ENCODE data around the gene HIPK4.

HIPK4 gene

DNA sequence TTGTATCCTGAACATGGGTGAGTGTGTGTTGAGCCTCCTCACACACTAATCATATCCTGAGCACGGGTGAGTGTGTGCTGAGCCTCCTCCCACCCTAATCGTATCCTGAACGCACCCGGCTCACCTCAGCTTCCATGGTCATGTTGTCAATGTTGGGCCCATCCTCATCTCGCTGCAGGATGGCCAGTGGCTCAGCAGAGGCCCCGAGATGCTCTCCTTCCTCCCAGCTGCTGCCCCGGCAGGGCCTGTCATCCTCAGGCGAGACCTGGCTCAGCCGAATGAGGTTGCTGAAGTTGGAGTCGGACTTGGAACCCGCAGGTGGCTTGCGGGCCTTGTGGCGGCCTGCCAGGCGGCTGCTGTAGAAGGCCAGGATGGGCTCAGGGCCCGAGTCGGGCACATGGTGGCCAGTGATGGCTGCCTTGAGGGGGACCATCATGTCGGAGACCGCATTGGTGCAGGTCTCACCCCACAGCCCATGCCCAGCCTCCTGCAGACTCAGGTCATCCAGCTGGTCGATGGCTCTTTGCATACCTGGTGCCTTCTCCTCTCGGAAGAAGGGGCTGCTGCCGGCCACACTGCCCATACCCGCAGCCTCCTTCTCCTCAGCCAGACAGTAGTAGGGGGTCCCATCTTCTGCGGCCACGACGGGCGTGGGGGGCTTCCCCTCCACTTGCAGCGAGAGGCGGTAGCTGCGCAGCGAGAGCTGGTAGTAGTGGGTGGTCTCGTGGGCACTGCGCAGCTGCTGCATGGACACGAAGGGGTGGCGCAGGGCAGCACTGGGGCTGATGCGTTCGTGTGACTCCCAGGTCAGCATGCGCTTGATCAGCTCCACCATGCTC lies 9.6 kb downstream of the HIPK4 start:
- DNase-seq (ENCODE audit: low spot score) (no peak), ATAC-seq (ENCODE audit: low read depth) (no peak)
- Histone ChIP-seq H3K4me1 (ENCODE audit: insufficient read depth, poor library complexity, severe bottlenecking) (no peaks in the 10 kb centered on the region), H3K36me3 (ENCODE audit: low read depth) (no peaks in the 10 kb centered on the region), H3K9me3 (ENCODE audit: severe bottlenecking) (no peaks in the 10 kb centered on the region), H3K27ac (ENCODE audit: poor library complexity, severe bottlenecking) (no peak overlapping the region), H3K27me3 (ENCODE audit: insufficient read depth, poor library complexity, severe bottlenecking) (no peaks in the 10 kb centered on the region), H3K4me3 (ENCODE audit: severe bottlenecking) (no peak overlapping the region)
- TF ChIP-seq CTCF (IDR thresholded peaks at IDR 0.05; ENCODE audit: poor library complexity, severe bottlenecking): no peak

DNA sequence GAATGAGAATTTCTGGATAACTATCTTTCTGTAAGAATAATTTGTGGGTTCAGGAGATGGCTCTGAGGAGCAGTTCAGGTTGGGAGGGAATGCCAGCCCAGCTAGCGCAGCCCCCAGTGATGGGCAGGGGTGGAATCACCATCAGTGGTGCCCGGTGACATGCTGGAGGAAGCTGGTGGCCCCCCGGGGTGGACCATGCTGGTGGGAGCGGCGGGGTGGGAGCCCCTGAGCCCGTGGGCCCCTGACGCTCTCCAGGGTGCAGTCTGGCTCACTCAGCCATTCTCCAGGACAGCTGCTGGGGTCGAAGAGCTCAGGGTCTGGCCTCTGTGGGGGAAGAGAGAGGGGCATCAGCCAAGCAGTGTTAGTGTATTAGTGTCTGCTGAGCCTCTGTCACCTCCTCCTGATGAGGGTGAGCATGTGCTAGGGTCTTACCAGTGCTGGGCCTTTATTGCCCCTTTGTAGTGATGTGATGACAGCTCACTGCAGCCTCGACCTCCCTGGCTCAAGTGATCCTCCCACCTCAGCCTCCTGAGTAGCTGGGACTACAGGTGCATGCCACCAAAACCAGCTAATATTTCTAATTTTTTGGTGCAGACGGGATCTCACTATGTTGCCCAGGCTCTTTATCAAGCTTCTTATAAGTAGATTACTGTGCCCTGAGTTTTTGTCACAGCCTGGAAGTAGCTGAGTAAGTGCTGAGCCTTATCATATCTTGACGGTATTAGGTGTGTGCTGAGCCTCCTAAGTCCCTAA lies 10.4 kb downstream of the HIPK4 start:
- no peak overlapping the region for H3K27ac ChIP-seq (ENCODE audit: poor library complexity, severe bottlenecking)
- H3K4me3 ChIP-seq (ENCODE audit: severe bottlenecking): no peak overlapping the region
- no peaks in the 10 kb centered on the region; the same call in 1 of the 2 replicates for H3K36me3 ChIP-seq (ENCODE audit: low read depth)
- no peaks in the 10 kb centered on the region for H3K27me3 ChIP-seq (ENCODE audit: insufficient read depth, poor library complexity, severe bottlenecking)
- no peak for ATAC-seq (ENCODE audit: low read depth)
- no peaks in the 10 kb centered on the region for H3K9me3 ChIP-seq (ENCODE audit: severe bottlenecking)
- no peak for DNase-seq (ENCODE audit: low spot score)
- no peaks in the 10 kb centered on the region for H3K4me1 ChIP-seq (ENCODE audit: insufficient read depth, poor library complexity, severe bottlenecking)
- no peak for TF ChIP-seq CTCF (IDR thresholded peaks at IDR 0.05; ENCODE audit: poor library complexity, severe bottlenecking)

GRCh38 chr19:40378509-40378908 lies 11.5 kb downstream of the HIPK4 start:
- Histone ChIP-seq H3K4me3 (ENCODE audit: severe bottlenecking) (no peak overlapping the region), H3K4me1 (ENCODE audit: insufficient read depth, poor library complexity, severe bottlenecking) (no peaks in the 10 kb centered on the region), H3K36me3 (ENCODE audit: low read depth) (no peaks in the 10 kb centered on the region; the same call in 1 of the 2 replicates), H3K27ac (ENCODE audit: poor library complexity, severe bottlenecking) (no peak overlapping the region), H3K9me3 (ENCODE audit: severe bottlenecking) (no peaks in the 10 kb centered on the region), H3K27me3 (ENCODE audit: insufficient read depth, poor library complexity, severe bottlenecking) (no peaks in the 10 kb centered on the region)
- DNase-seq (ENCODE audit: low spot score) (no peak), ATAC-seq (ENCODE audit: low read depth) (no peak)
- no peak for TF ChIP-seq CTCF (IDR thresholded peaks at IDR 0.05; ENCODE audit: poor library complexity, severe bottlenecking)

GRCh38 chr19:40377876-40378385 lies 12.1 kb downstream of the HIPK4 start:
- no peak for TF ChIP-seq CTCF (IDR thresholded peaks at IDR 0.05; ENCODE audit: poor library complexity, severe bottlenecking)
- H3K27me3 ChIP-seq (ENCODE audit: insufficient read depth, poor library complexity, severe bottlenecking): no peaks in the 10 kb centered on the region
- no peak overlapping the region for H3K27ac ChIP-seq (ENCODE audit: poor library complexity, severe bottlenecking)
- DNase-seq (ENCODE audit: low spot score) (no peak), ATAC-seq (ENCODE audit: low read depth) (no peak)
- peaks cover 2% of the 10 kb centered on the region; the same call in 1 of the 2 replicates for H3K36me3 ChIP-seq (ENCODE audit: low read depth)
- H3K4me1 ChIP-seq (ENCODE audit: insufficient read depth, poor library complexity, severe bottlenecking): no peaks in the 10 kb centered on the region
- no peaks in the 10 kb centered on the region for H3K9me3 ChIP-seq (ENCODE audit: severe bottlenecking)
- H3K4me3 ChIP-seq (ENCODE audit: severe bottlenecking): no peak overlapping the region
